Measurements from ENCODE around the gene FUT1.
"Not testable (repeated sequence)": the region's sequence is repeated elsewhere in the genome, so short reads cannot be mapped to it uniquely, and the experiment has no call there.

Gene FUT1

GRCh38 chr19:48795055-48795684 is 42.7 kb upstream of the FUT1 start:
- peak; percentile 90 for DNase-seq (ENCODE audit: low read depth)
- peak; percentile 65 for TF ChIP-seq CTCF (conservative IDR thresholded peaks at IDR 0.05; ENCODE audit: control insufficient read depth, insufficient read depth, low read depth, low read length)

GRCh38 chr19:48794291-48794690 is 41.9 kb upstream of the FUT1 start:
- TF ChIP-seq CTCF (conservative IDR thresholded peaks at IDR 0.05; ENCODE audit: control insufficient read depth, insufficient read depth, low read depth, low read length), result no peak
- DNase-seq (ENCODE audit: low read depth), result no peak
- H3K4me3 ChIP-seq (ENCODE audit: control insufficient read depth, low read depth, low read length), result no peak overlapping the region

More at GRCh38 chr19:48795055-48795684, 42.7 kb upstream of the FUT1 start:
- peak overlapping the region; percentile 59 for H3K4me3 ChIP-seq (ENCODE audit: control insufficient read depth, low read depth, low read length)

GRCh38 chr19:48793271-48793670 is 40.8 kb upstream of the FUT1 start:
- TF ChIP-seq CTCF (conservative IDR thresholded peaks at IDR 0.05; ENCODE audit: control insufficient read depth, insufficient read depth, low read depth, low read length), result no peak
- DNase-seq (ENCODE audit: low read depth), result no peak
- no peak overlapping the region for H3K4me3 ChIP-seq (ENCODE audit: control insufficient read depth, low read depth, low read length)

GRCh38 chr19:48787331-48787730 is 34.9 kb upstream of the FUT1 start:
- H3K4me3 ChIP-seq (ENCODE audit: control insufficient read depth, low read depth, low read length); DNase-seq (ENCODE audit: low read depth): not testable (repeated sequence)

- DNase-seq (ENCODE audit: low read depth); H3K4me3 ChIP-seq (ENCODE audit: control insufficient read depth, low read depth, low read length): not testable (repeated sequence)
Observed at GRCh38 chr19:48786422-48786821, 34.0 kb upstream of the FUT1 start.

- TF ChIP-seq CTCF (conservative IDR thresholded peaks at IDR 0.05; ENCODE audit: control insufficient read depth, insufficient read depth, low read depth, low read length), result no peak
- no peak for DNase-seq (ENCODE audit: low read depth)
Observed at GRCh38 chr19:48784527-48784926, 32.1 kb upstream of the FUT1 start.

GRCh38 chr19:48780631-48781391 is 28.4 kb upstream of the FUT1 start:
- DNase-seq (ENCODE audit: low read depth), result peak; percentile 59
- TF ChIP-seq CTCF (conservative IDR thresholded peaks at IDR 0.05; ENCODE audit: control insufficient read depth, insufficient read depth, low read depth, low read length), result no peak
- no peak overlapping the region for H3K4me3 ChIP-seq (ENCODE audit: control insufficient read depth, low read depth, low read length)

More at GRCh38 chr19:48784527-48784926, 32.1 kb upstream of the FUT1 start:
- H3K4me3 ChIP-seq (ENCODE audit: control insufficient read depth, low read depth, low read length), result no peak overlapping the region
